Measurements from ENCODE around the gene STK35.

STK35 gene

GRCh38 chr20:2136275-2136674, 34.6 kb downstream of the STK35 start:
- no peak for DNase-seq

- peak; percentile 87 for DNase-seq
Observed at GRCh38 chr20:2137552-2138201, 36.0 kb downstream of the STK35 start.

GRCh38 chr20:2138396-2138795, 36.8 kb downstream of the STK35 start:
- no peak for DNase-seq

- DNase-seq = no peak
Observed at GRCh38 chr20:2139250-2139649, 37.6 kb downstream of the STK35 start.

- DNase-seq = no peak
Observed at GRCh38 chr20:2139736-2140135, 38.1 kb downstream of the STK35 start.

GRCh38 chr20:2140561-2140960, 38.9 kb downstream of the STK35 start:
- no peak for DNase-seq

- no peak for DNase-seq
Observed at GRCh38 chr20:2141600-2142575, 40.3 kb downstream of the STK35 start.

GRCh38 chr20:2142649-2143048, 41.0 kb downstream of the STK35 start:
- no peak for DNase-seq

GRCh38 chr20:2143594-2143993, 42.0 kb downstream of the STK35 start:
- no peak for DNase-seq

GRCh38 chr20:2144850-2145249, 43.2 kb downstream of the STK35 start:
- no peak for DNase-seq

GRCh38 chr20:2145376-2145775, 43.7 kb downstream of the STK35 start:
- no peak for DNase-seq

- DNase-seq = no peak
Observed at GRCh38 chr20:2146080-2146867, 44.6 kb downstream of the STK35 start.

- peak; percentile 38 for DNase-seq
Observed at GRCh38 chr20:2149507-2149906, 47.9 kb downstream of the STK35 start.

GRCh38 chr20:2150660-2151059, 49.0 kb downstream of the STK35 start:
- no peak for DNase-seq

- DNase-seq = peak; percentile 57
Observed at GRCh38 chr20:2151858-2152281, 50.2 kb downstream of the STK35 start.

GRCh38 chr20:2152317-2152716, 50.7 kb downstream of the STK35 start:
- DNase-seq = no peak

- DNase-seq = no peak
Observed at GRCh38 chr20:2153326-2153725, 51.7 kb downstream of the STK35 start.

GRCh38 chr20:2156224-2156623, 54.6 kb downstream of the STK35 start:
- no peak for DNase-seq

GRCh38 chr20:2156666-2157624, 55.3 kb downstream of the STK35 start:
- no peak for DNase-seq

- DNase-seq = no peak
Observed at GRCh38 chr20:2162125-2162822, 60.6 kb downstream of the STK35 start.

GRCh38 chr20:2162823-2163166, 61.2 kb downstream of the STK35 start:
- no peak for DNase-seq

GRCh38 chr20:2163312-2163711, 61.7 kb downstream of the STK35 start:
- DNase-seq = no peak

Data from fibroblast of skin of right quadriceps (primary cell).